Ovary (tissue), 3 donors: ENCODE measurements around the gene ICOSLG.
"Not testable (repeated sequence)": the region's sequence is repeated elsewhere in the genome, so short reads cannot be mapped to it uniquely, and the experiment has no call there.

Experiments used
- POLR2A ChIP-seq: fragments of 450-650 bp; IDR thresholded peaks from one replicate; pipeline ENCODE4 v1.6.1; 2017; ENCODE audit warnings: antibody characterized with exemption, mild to moderate bottlenecking, moderate library complexity
- TF ChIP-seq, protein P1 (sequence below), 3 donors: fragments of 450-650 bp in 2 of 3; fragments of 200-600 bp in 1 of 3; IDR thresholded peaks; one replicate each; pipeline versions ENCODE4 v1.5.1 to v1.8.0; 2016 to 2022; ENCODE audit warnings: antibody characterized with exemption in 3 of 3, mild to moderate bottlenecking in 1 of 3
- donor health status: DM: no; HTN: no; CAD: no.

DNA sequence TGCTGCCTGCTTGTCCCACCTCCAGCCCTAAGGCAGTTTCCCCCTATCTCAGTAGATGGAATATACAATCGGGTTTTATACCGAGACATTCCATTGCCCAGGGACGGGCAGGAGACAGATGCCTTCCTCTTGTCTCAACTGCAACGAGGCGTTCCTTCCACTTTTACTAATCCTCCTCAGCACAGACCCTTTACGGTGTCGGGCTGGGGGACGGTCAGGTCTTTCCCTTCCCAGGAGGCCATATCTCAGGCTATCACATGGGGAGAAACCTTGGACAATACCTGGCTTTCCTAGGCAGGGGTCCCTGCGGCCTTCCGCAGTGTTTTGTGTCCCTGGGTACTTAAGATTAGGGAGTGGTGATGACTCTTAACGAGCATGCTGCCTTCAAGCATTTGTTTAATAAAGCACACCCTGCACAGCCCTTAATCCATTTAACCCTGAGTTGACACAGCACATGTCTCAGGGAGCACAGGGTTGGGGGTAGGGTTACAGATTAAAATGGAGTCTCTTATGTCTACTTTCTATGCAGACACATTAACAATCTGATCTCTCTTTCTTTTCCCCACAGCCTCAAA lies 42.6 kb upstream of the ICOSLG start:
- TF ChIP-seq, protein P1, sequence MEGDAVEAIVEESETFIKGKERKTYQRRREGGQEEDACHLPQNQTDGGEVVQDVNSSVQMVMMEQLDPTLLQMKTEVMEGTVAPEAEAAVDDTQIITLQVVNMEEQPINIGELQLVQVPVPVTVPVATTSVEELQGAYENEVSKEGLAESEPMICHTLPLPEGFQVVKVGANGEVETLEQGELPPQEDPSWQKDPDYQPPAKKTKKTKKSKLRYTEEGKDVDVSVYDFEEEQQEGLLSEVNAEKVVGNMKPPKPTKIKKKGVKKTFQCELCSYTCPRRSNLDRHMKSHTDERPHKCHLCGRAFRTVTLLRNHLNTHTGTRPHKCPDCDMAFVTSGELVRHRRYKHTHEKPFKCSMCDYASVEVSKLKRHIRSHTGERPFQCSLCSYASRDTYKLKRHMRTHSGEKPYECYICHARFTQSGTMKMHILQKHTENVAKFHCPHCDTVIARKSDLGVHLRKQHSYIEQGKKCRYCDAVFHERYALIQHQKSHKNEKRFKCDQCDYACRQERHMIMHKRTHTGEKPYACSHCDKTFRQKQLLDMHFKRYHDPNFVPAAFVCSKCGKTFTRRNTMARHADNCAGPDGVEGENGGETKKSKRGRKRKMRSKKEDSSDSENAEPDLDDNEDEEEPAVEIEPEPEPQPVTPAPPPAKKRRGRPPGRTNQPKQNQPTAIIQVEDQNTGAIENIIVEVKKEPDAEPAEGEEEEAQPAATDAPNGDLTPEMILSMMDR (IDR thresholded peaks at IDR 0.05): not testable (repeated sequence)
- TF ChIP-seq POLR2A: not testable (repeated sequence)
